Measurements from ENCODE around the gene TPO.

The TPO gene

GRCh38 chr2:1440581-1440980, 27.3 kb downstream of the TPO start:
- in situ Hi-C loops (cut with MboI; ENCODE audit: low sequenced_read_pairs) = no loop called here

DNA sequence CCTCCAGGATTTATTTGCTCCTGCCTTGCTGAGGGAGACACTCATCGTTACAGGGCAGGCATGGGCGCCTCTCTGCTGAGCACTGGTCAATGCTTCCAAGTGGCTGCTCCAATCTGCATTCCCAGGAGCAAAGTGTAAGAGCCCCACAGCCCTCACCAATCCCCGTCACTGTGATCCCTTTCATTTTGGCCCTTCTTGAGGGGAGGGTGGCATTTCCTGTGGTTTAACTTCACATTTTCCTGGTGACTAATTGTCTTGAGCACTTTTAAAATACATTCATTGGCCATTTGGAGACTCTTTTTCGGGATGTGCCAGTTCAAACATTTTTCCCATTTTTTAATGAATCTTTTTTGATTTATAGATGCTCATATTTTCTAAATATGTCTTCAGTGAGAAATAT, 33.0 kb downstream of the TPO start:
- in situ Hi-C loops (cut with MboI; ENCODE audit: low sequenced_read_pairs) = no loop called here

- in situ Hi-C loops (cut with MboI; ENCODE audit: low sequenced_read_pairs) = no loop called here
Measured at GRCh38 chr2:1448009-1448408, 34.7 kb downstream of the TPO start.

DNA sequence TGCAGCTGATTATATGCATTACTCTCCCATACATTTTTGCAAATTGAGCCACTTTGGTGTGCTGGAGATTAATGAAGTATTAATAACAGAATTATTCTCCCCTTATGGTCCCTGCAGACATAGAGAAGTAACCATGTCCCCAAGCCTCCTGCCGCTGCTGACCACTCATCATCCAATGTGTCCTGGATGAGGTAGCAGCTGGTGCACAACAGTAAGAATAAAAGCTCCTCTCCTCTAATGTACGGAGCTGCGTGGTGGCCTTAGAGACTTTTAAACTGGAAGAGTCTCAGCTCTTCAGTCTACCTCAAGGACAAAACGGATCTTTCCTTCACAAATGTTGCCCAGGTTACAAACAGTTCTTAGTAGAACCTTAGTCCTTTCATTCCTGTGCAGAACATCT, 37.7 kb downstream of the TPO start:
- in situ Hi-C loops (cut with MboI; ENCODE audit: low sequenced_read_pairs) = no loop called here

DNA sequence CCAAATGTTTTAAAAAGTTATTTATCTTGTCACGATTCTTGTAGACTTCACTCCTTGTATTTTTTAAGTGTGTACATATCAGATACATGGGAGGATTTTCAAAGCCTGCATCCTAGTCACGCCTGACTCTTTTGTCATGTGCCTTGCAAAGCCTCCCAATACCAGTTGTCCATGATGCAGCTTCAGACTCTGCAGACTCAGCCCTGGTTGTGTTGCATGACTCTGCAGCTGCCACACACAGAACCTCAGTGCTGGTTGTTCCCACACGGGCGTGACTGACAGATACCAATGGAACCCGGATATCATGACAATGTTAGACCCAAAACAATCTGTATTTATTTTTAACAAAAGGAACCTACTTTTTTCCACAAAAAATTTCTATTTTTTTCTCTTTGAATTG, 38.2 kb downstream of the TPO start:
- in situ Hi-C loops (cut with MboI; ENCODE audit: low sequenced_read_pairs) = no loop called here

- in situ Hi-C loops (cut with MboI; ENCODE audit: low sequenced_read_pairs) = no loop called here
Measured at GRCh38 chr2:1453561-1453960, 40.3 kb downstream of the TPO start.

GRCh38 chr2:1454346-1454745, 41.1 kb downstream of the TPO start:
- in situ Hi-C loops (cut with MboI; ENCODE audit: low sequenced_read_pairs) = no loop called here

GRCh38 chr2:1455466-1455865, 42.2 kb downstream of the TPO start:
- in situ Hi-C loops (cut with MboI; ENCODE audit: low sequenced_read_pairs) = no loop called here

DNA sequence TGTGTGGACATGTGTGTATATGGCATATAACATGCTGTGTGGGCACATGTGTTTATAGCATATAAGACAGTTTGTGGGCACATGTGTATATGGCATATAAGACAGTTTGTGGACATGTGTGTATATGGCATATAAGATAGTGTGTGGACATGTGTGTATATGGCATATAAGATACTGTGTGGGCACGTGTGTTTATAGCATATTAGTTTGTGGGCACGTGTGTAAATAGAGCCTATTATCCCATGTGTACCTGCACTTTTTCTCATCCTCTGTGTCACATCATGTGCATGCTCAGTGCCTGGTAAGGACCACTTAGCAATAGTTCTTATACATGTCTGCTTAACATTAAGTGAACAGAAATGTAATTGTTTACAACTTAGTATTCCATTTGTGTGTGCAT, 45.2 kb downstream of the TPO start:
- in situ Hi-C loops (cut with MboI; ENCODE audit: low sequenced_read_pairs) = no loop called here

GRCh38 chr2:1459727-1460126, 46.5 kb downstream of the TPO start:
- in situ Hi-C loops (cut with MboI; ENCODE audit: low sequenced_read_pairs) = no loop called here

- in situ Hi-C loops (cut with MboI; ENCODE audit: low sequenced_read_pairs) = no loop called here
Measured at GRCh38 chr2:1460851-1461418, 47.7 kb downstream of the TPO start.

- in situ Hi-C loops (cut with MboI; ENCODE audit: low sequenced_read_pairs) = no loop called here
Measured at GRCh38 chr2:1461507-1462390, 48.5 kb downstream of the TPO start.

DNA sequence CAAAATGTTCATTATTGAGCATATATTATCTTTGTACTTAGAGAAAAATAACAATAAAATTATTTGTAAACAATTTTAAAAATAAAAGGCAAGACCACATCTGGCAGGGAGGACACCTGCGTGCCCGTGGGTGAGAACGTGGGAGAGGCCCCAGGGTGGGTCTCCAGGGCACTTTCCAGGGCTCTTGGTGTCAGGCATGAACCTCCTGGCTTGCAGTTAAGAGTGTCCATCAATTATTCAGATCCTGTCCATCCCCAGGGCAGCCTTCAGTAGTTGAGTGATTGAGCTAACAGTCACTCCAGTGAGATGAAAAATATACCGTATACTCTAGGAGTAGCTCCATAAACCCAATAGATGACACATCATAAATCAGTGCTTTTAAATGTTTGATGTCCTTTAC, 49.7 kb downstream of the TPO start:
- in situ Hi-C loops (cut with MboI; ENCODE audit: low sequenced_read_pairs) = no loop called here

- in situ Hi-C loops (cut with MboI; ENCODE audit: low sequenced_read_pairs) = no loop called here
Measured at GRCh38 chr2:1472350-1472749, 59.1 kb downstream of the TPO start.

GRCh38 chr2:1476617-1477195, 63.4 kb downstream of the TPO start:
- in situ Hi-C loops (cut with MboI; ENCODE audit: low sequenced_read_pairs) = no loop called here

GRCh38 chr2:1477196-1478040, 64.2 kb downstream of the TPO start:
- in situ Hi-C loops (cut with MboI; ENCODE audit: low sequenced_read_pairs) = no loop called here

- in situ Hi-C loops (cut with MboI; ENCODE audit: low sequenced_read_pairs) = no loop called here
Measured at GRCh38 chr2:1478311-1479305, 65.3 kb downstream of the TPO start.

DNA sequence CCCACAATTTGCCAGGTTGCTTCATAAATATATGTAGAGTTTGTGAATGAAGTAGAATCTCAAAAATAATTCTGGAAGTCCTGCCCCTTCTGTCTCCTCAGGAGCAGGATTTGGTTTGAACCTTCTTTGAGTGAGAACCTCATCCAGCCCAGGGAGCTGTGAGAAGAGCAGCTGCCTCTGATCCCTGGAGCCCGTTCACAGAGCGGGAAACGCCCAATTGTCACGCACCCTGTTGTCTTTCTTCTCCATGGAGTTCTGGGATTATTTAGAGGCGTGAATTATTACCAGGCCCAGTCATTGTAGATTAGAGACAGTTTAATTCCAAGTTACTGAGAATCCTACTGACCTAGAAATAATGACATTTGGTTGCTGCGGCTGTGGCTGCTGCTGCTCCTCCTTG, 66.1 kb downstream of the TPO start:
- in situ Hi-C loops (cut with MboI; ENCODE audit: low sequenced_read_pairs) = no loop called here

- in situ Hi-C loops (cut with MboI; ENCODE audit: low sequenced_read_pairs) = no loop called here
Measured at GRCh38 chr2:1480671-1481076, 67.4 kb downstream of the TPO start.
